GM12874 (cell line): Measurements from ENCODE around the gene PIM2.
A peak's percentile ranks its signal among the peaks of the same experiment; 100 is the strongest.

Experiments used
- TF ChIP-seq, protein P1 (sequence below): IDR thresholded peaks from 2 replicates; pipeline ENCODE4 v1.5.1; 2011; ENCODE audit warnings: low read depth, mild to moderate bottlenecking, control low read depth, low read length, moderate library complexity; ENCODE audit not compliant: insufficient read depth

Gene PIM2

DNA sequence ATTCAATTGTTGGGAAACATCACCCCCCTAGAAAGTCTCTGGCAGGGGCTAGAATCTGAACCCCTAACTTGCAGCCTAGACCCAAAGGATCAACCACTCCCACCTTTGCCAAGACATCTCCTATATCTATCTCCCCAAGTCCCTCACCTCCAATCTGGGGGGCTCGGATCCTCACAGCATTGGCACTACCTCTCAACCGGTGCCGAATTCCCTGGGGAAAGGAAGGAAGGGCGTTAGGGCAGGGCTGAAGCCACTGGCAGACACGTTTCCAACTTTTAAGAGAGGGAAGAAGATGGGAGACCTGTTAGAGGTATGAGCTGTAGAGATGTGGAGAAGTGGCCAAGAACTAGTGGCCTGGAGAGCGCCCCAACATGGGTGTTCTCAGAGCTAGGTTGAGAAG lies 23.9 kb downstream of the PIM2 start:
- TF ChIP-seq, protein P1, sequence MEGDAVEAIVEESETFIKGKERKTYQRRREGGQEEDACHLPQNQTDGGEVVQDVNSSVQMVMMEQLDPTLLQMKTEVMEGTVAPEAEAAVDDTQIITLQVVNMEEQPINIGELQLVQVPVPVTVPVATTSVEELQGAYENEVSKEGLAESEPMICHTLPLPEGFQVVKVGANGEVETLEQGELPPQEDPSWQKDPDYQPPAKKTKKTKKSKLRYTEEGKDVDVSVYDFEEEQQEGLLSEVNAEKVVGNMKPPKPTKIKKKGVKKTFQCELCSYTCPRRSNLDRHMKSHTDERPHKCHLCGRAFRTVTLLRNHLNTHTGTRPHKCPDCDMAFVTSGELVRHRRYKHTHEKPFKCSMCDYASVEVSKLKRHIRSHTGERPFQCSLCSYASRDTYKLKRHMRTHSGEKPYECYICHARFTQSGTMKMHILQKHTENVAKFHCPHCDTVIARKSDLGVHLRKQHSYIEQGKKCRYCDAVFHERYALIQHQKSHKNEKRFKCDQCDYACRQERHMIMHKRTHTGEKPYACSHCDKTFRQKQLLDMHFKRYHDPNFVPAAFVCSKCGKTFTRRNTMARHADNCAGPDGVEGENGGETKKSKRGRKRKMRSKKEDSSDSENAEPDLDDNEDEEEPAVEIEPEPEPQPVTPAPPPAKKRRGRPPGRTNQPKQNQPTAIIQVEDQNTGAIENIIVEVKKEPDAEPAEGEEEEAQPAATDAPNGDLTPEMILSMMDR = no peak

DNA sequence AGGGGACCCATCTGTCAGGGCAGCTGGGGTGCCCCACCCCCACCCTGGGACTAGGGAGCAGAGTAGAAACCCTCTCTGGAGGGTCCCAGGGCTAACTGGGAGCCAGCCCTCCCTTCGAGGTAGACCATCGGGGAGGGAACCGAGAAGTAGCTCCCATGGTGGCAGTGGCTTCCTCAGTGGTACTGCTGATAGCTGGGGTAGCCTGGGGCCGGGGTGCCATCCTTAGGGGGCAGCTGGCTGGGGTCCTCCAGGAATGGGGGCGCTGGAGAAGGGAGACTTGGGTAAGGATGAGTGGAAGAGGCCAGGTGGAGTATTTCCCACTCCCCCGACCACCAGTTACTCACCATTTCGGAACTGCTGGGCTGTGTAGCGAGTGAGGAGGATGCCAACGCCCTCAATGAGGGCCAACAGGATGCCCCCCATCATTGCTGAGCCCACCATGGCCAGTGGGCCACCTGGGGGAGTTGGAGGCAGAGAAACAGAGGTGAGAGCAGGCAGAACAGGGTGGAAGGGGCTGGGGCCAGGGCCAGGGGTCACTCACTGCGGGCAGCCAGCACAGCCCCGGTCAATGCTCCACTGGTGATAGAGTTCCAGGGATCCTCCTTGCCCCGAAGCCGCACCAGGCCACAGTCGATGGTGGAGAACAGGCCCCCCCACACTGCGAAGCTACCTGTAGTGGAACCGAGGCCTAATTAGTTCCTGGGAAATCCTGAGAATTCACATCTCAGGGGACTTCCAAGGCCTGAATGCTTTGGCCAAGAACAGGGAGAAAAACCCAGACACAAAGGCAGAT lies 25.1 kb downstream of the PIM2 start:
- TF ChIP-seq, protein P1 = no peak

DNA sequence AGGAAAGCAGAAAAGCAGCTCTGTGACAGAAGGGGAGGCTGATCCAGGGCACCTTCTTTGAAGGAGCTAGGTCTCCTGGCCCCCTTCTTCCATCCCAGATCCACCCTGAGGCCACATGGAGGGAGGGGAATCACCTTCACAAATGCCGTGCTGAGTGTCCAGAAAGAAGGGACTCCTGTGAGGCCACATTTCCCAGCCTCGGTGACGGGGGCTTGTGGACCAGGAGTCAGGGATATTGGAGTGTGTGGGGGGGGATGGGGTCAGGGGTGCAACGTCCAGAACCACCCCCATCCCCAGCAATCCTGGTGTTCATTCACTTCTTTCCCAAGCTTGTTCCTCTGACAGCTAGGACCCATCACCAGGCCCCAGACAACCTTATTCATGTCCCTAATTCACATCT lies 25.9 kb downstream of the PIM2 start:
- TF ChIP-seq, protein P1 = no peak

DNA sequence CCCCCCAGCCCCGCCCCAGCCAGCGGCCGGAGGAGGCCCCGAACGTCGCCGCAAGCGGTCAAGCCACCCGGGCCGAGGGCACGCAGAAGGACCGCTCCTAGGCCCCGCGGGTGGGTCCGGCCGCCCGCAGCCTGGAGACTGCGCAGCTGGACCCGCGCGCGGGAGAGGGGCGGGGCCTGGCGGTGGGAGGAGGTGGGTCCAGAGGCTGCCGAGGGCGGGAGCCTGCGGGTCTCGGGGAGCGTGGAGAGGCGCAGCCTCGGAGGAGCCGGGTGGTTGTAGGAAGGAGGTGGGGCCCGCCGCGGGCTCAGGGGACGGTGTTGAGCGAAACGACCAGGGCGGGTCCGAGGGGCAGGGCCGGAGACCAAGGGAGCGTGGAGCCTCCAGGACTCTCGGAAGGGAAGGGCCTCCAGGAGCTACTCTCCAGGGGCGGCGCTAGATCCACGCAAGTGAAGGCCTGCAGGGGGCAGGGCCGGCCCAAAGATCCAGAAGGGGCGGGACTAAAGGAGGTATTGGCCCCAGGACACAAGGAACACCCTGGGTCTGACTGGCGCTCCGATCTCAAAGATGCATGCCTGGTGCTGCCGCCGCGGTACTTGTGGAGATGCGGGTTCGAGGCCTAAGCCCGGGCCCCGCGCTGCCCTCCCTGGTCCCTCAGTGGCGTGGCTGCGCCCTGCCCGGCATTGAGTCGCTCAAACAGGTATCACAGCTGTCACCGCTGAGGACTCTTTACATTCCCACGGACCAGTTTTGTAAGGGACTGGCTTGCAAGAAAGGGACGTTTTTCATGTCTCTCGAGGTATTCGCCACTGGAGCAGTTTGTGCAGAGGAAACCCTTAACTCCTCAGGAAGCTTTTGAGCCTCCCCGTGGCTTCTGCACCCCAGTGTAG lies 27.2 kb downstream of the PIM2 start:
- TF ChIP-seq, protein P1 = peak; percentile 38

DNA sequence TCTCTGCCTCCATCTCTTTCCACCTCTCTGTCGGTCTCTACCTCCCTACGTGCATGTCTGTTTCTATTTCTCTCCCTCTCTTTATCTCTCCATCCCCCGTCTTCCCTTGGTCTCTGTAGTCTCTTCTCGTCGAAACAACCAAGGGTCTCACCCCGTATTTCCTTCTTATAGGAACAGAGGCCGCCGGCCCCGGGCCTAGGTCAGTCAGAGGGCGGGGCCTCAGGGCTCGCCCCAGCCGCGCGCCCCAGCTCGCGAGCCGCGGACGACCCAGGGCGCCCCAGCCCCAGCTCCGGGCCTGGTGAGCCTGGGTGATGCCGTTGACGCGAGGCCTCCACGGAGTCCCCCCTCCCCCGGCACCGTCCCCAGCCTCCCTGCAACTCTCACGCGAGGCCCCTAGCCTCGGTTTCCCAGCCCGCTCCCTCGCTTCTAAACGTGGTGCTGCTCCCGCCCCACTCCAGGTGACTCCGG lies 27.9 kb downstream of the PIM2 start:
- TF ChIP-seq, protein P1 = no peak

DNA sequence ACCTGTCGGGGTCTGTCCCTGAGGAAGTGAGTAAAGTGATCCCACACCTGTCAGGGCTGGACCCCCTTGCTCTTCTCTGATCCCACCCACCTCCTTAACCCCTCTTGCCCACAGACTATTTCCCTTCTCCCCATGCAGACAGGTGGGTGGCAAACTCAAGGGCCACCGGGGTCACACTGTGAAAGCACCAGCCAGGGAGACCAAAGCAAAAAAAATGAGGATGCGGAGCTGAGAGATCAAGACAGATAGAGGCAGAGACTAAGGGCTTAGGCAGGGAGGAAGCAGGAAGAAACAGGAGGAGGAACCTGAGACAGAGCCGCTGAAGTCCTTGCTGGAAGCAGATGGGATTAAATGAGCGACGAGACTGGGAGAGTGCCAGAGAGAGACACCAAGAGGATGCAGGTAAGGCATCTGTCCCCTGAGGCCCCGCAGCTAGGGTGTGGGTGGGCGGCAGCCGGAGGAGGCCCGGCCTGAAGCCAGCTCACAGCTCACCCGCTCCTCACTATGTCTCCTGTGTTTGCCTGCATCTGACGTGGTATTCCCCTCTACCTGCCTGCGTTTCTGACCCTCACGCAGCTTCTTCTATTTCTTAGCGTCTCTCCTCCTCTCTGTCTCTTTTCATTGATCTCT lies 28.4 kb downstream of the PIM2 start:
- TF ChIP-seq, protein P1 = no peak

DNA sequence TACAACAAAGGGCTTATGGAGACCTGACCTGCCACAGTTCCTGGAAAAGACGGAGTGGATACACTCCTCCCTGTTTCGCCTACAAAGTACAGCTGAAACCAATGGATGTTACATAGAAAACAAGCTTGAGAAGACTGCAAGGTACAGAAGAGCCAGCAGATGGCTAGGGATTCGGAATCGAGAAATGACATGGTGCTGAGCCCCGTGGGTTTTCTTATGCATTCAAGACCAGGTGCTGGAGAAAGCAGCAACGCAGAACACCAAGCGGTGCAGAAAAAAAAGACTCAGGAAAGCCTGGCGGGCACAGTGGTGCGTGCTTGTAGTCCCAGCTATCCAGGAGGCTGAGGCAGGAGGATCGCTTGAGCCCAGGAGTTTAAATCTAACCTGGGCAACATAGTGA lies 35.1 kb downstream of the PIM2 start:
- TF ChIP-seq, protein P1 = no peak
